ENCODE measurements around the gene SKOR1.

The SKOR1 gene

GRCh38 chr15:67832897-67833709 lies 7.8 kb downstream of the SKOR1 start:
- no peak for DNase-seq (ENCODE audit: low spot score)

GRCh38 chr15:67833710-67834511 lies 8.6 kb downstream of the SKOR1 start:
- no peak for DNase-seq (ENCODE audit: low spot score)

GRCh38 chr15:67834581-67835296 lies 9.4 kb downstream of the SKOR1 start:
- DNase-seq (ENCODE audit: low spot score) = no peak

- DNase-seq (ENCODE audit: low spot score) = no peak
These were observed 10.2 kb downstream of the SKOR1 start for GRCh38 chr15:67835297-67836133.

GRCh38 chr15:67836134-67836455 lies 10.8 kb downstream of the SKOR1 start:
- no peak for DNase-seq (ENCODE audit: low spot score)

- DNase-seq (ENCODE audit: low spot score) = peak; percentile 54
These were observed 11.2 kb downstream of the SKOR1 start for GRCh38 chr15:67836477-67836876.

GRCh38 chr15:67836955-67837354 lies 11.6 kb downstream of the SKOR1 start:
- DNase-seq (ENCODE audit: low spot score) = no peak

- DNase-seq (ENCODE audit: low spot score) = peak; percentile 29
These were observed 13.6 kb downstream of the SKOR1 start for GRCh38 chr15:67838789-67839332.

GRCh38 chr15:67839499-67839928 lies 14.2 kb downstream of the SKOR1 start:
- no peak for DNase-seq (ENCODE audit: low spot score)

- DNase-seq (ENCODE audit: low spot score) = peak; percentile 96
These were observed 14.8 kb downstream of the SKOR1 start, which contains the start of gene RNU6-1 for GRCh38 chr15:67839929-67840748. RNU6-1 (minus strand) TSS chr15:67840045.

GRCh38 chr15:67840749-67841512 lies 15.6 kb downstream of the SKOR1 start:
- DNase-seq (ENCODE audit: low spot score) = peak; percentile 25

GRCh38 chr15:67841513-67841762 lies 16.1 kb downstream of the SKOR1 start:
- DNase-seq (ENCODE audit: low spot score) = no peak

GRCh38 chr15:67843092-67843501 lies 17.8 kb downstream of the SKOR1 start:
- DNase-seq (ENCODE audit: low spot score) = no peak

GRCh38 chr15:67843571-67844387 lies 18.5 kb downstream of the SKOR1 start:
- DNase-seq (ENCODE audit: low spot score) = no peak

GRCh38 chr15:67845974-67846373 lies 20.7 kb downstream of the SKOR1 start:
- no peak for DNase-seq (ENCODE audit: low spot score)

- DNase-seq (ENCODE audit: low spot score) = no peak
These were observed 24.2 kb downstream of the SKOR1 start for GRCh38 chr15:67849538-67849937.

- DNase-seq (ENCODE audit: low spot score) = no peak
These were observed 25.0 kb downstream of the SKOR1 start for GRCh38 chr15:67850336-67850735.

- DNase-seq (ENCODE audit: low spot score) = no peak
These were observed 25.8 kb downstream of the SKOR1 start for GRCh38 chr15:67850994-67851571.

- DNase-seq (ENCODE audit: low spot score) = peak; percentile 22
These were observed 27.1 kb downstream of the SKOR1 start for GRCh38 chr15:67852418-67852817.
